Measurements from ENCODE around the gene ANP32D. TPM values are rescaled to one million over a fixed set of nuclear protein-coding genes. Genes with fewer than 3 reads are reported as not detected.

Gene ANP32D
- total RNA-seq (2022; extraction: Qiagen RNA extraction; ENCODE audit: low read depth): not detected in 5 replicates

GRCh38 chr12:48472259-48472658 lies at the start of gene ANP32D:
ANP32D (plus strand) TSS chr12:48472559; CDS start chr12:48472665, 106 bp downstream.

GRCh38 chr12:48482198-48482597 lies 9.8 kb downstream of the ANP32D start, which contains the start of gene C12orf54:
C12orf54 (plus strand) TSS chr12:48482498; CDS start chr12:48483297, 799 bp downstream.

Other genes starting within 250 kb of the ANP32D start
- 5.9 to 8.7 TPM (median 6.9 TPM) in 5 replicates for gene ZNF641, start 121.6 kb upstream of the ANP32D start, total RNA-seq (2022; extraction: Qiagen RNA extraction; ENCODE audit: low read depth)
- not detected in 5 replicates for gene C12orf54, start 9.9 kb downstream of the ANP32D start, total RNA-seq (2022; extraction: Qiagen RNA extraction; ENCODE audit: low read depth)
- gene OR8S1, start 53.1 kb downstream of the ANP32D start, total RNA-seq (2022; extraction: Qiagen RNA extraction; ENCODE audit: low read depth): not detected in 5 replicates
- gene LALBA, start 97.5 kb downstream of the ANP32D start, total RNA-seq (2022; extraction: Qiagen RNA extraction; ENCODE audit: low read depth): not detected in 5 replicates
- 31.5 to 41.2 TPM (median 36.0 TPM) in 5 replicates for gene KANSL2, start 209.7 kb downstream of the ANP32D start, total RNA-seq (2022; extraction: Qiagen RNA extraction; ENCODE audit: low read depth)
- 12.8 to 15.9 TPM (median 14.0 TPM) in 5 replicates for gene CCNT1, start 244.1 kb downstream of the ANP32D start, total RNA-seq (2022; extraction: Qiagen RNA extraction; ENCODE audit: low read depth)

All from A549 treated with CpdA at 1 μM for 4 hours (cell line).